SK-N-SH (cell line): ENCODE measurements around the gene PSMB1. TPM values are rescaled to one million over a fixed set of nuclear protein-coding genes. Genes with fewer than 3 reads are reported as not detected.

Source experiments
- CTCF ChIA-PET: fragments of 300-600, 350-600 bp; formaldehyde crosslinking; extraction: SDS; loops from one replicate; lab custom pipeline; 2021; lab: Yijun Ruan, JAX
- POLR2A ChIA-PET: fragments of 350-600 bp; sonication (Branson Sonifier 250); formaldehyde crosslinking; extraction: SDS; loops from one replicate; lab custom pipeline; 2020; ENCODE audit warnings: antibody characterized with exemption, inconsistent platforms; lab: Yijun Ruan, JAX
- DNase-seq: peaks from one replicate; pipeline ENCODE4 v3.0.0; 2012
- H2AFZ ChIP-seq: fragments of 200-600 bp; sonication (generic); 2 replicates; pipeline ENCODE4 v1.8.1; 2016; ENCODE audit warnings: antibody characterized with exemption, mild to moderate bottlenecking, low read depth
- H3F3A ChIP-seq: fragments of 200-600 bp; sonication (generic); replicated peaks from 2 replicates; pipeline ENCODE3; 2016; ENCODE audit warnings: antibody characterized with exemption, mild to moderate bottlenecking; ENCODE audit not compliant: insufficient read depth
- H3K27ac ChIP-seq, 2 experiments: fragments of 200-500 bp in 1 of 2; fragments of 200-600 bp in 1 of 2; sonication (Bioruptor generic) in 1 of 2; sonication (generic), shearing (Covaris generic) in 1 of 2; 2 replicates each; pipeline versions ENCODE4 v1.5.1 to v1.6.1; 2014 to 2016; ENCODE audit warnings: low read depth in 2 of 2, inconsistent platforms in 1 of 2, low read length in 1 of 2, mild to moderate bottlenecking in 1 of 2, mixed read lengths in 1 of 2
- H3K27me3 ChIP-seq: fragments of 200-600 bp; sonication (generic), shearing (Covaris generic); 2 replicates; pipeline ENCODE4 v1.6.1; 2016; ENCODE audit warnings: mixed run types; ENCODE audit not compliant: insufficient read depth
- H3K36me3 ChIP-seq, 2 experiments: fragments of 200-500 bp in 1 of 2; fragments of 200-600 bp in 1 of 2; sonication (Bioruptor generic) in 1 of 2; sonication (generic) in 1 of 2; replicated peaks in 1 of 2; 2 replicates each; pipeline versions ENCODE3 to v1.5.1; 2014 to 2016; ENCODE audit warnings: low read length in 1 of 2, mild to moderate bottlenecking in 1 of 2; ENCODE audit not compliant: insufficient read depth in 2 of 2, control insufficient read depth in 1 of 2
- H3K4me1 ChIP-seq, 2 experiments: fragments of 200-500 bp in 1 of 2; fragments of 200-600 bp in 1 of 2; sonication (Bioruptor generic) in 1 of 2; sonication (generic), shearing (Covaris generic) in 1 of 2; 2 replicates each; pipeline versions ENCODE4 v1.5.1 to v1.6.1; 2014 to 2016; ENCODE audit warnings: low read depth in 1 of 2, low read length in 1 of 2, mixed run types in 1 of 2; ENCODE audit not compliant: insufficient read depth in 2 of 2, control insufficient read depth in 1 of 2
- H3K4me2 ChIP-seq: fragments of 200-600 bp; sonication (generic), shearing (Covaris generic); 2 replicates; pipeline ENCODE4 v1.6.1; 2017; ENCODE audit warnings: mixed run types
- H3K4me3 ChIP-seq, 2 experiments: fragments of 200-500 bp in 1 of 2; fragments of 200-600 bp in 1 of 2; sonication (Bioruptor generic) in 1 of 2; sonication (generic), shearing (Covaris generic) in 1 of 2; 2 replicates each; pipeline versions ENCODE4 v1.5.1 to v1.8.1; 2014 to 2016; ENCODE audit warnings: low read depth in 2 of 2, inconsistent platforms in 1 of 2, low read length in 1 of 2, mild to moderate bottlenecking in 1 of 2, mixed read lengths in 1 of 2, moderate library complexity in 1 of 2
- H3K79me2 ChIP-seq: fragments of 200-600 bp; sonication (generic); 2 replicates; pipeline ENCODE4 v1.8.1; 2017; ENCODE audit warnings: mild to moderate bottlenecking; ENCODE audit not compliant: insufficient read depth
- H3K9ac ChIP-seq: fragments of 200-600 bp; sonication (generic); 2 replicates; pipeline ENCODE4 v1.6.1; 2017; ENCODE audit warnings: mixed run types
- H3K9me2 ChIP-seq: fragments of 200-600 bp; sonication (generic); 2 replicates; pipeline ENCODE4 v1.6.1; 2017; ENCODE audit warnings: mixed run types
- H3K9me3 ChIP-seq: fragments of 200-600 bp; sonication (generic); 2 replicates; pipeline ENCODE4 v1.6.1; 2017; ENCODE audit warnings: mixed run types, mild to moderate bottlenecking, moderate library complexity
- H4K20me1 ChIP-seq: fragments of 200-600 bp; sonication (generic); 2 replicates; pipeline ENCODE4 v1.6.1; 2017; ENCODE audit warnings: mild to moderate bottlenecking, mixed run types; ENCODE audit not compliant: insufficient read depth
- CTCF ChIP-seq: fragments of 200-600 bp; sonication (generic); IDR thresholded peaks from 2 replicates; pipeline ENCODE4 v1.6.1; 2017; ENCODE audit warnings: antibody characterized with exemption, mild to moderate bottlenecking, moderate library complexity
- ELF1 ChIP-seq: IDR thresholded peaks from 2 replicates; pipeline ENCODE4 v1.4.0; 2012
- EZH2phosphoT487 ChIP-seq: fragments of 200-600 bp; sonication (generic); IDR thresholded peaks from 2 replicates; pipeline ENCODE4 v1.6.1; 2017; ENCODE audit warnings: low read depth, mixed run types, mild to moderate bottlenecking, antibody characterized with exemption, moderate library complexity, borderline replicate concordance
- FOXJ3 ChIP-seq: sonication (generic); formaldehyde crosslinking; IDR thresholded peaks from 2 replicates; pipeline ENCODE4 v1.5.1; 2020; ENCODE audit warnings: mild to moderate bottlenecking, missing genetic modification reagents
- FOXM1 ChIP-seq: IDR thresholded peaks from 2 replicates; pipeline ENCODE4 v1.4.0; 2012; ENCODE audit warnings: low read depth, mild to moderate bottlenecking
- GABPA ChIP-seq: IDR thresholded peaks from 2 replicates; pipeline ENCODE4 v1.4.0; 2012; ENCODE audit warnings: low read depth, mild to moderate bottlenecking
- MXI1 ChIP-seq: IDR thresholded peaks from 2 replicates; pipeline ENCODE4 v1.6.1; 2012; ENCODE audit warnings: mild to moderate bottlenecking, low read depth, low read length, improper control_type of control experiment
- NFIC ChIP-seq: IDR thresholded peaks from 2 replicates; pipeline ENCODE4 v1.4.0; 2012; ENCODE audit warnings: borderline replicate concordance
- NRF1 ChIP-seq: IDR thresholded peaks from 2 replicates; pipeline ENCODE4 v1.6.1; 2012; ENCODE audit warnings: low read depth, mild to moderate bottlenecking, low read length
- POLR2AphosphoS5 ChIP-seq: IDR thresholded peaks from 2 replicates; pipeline ENCODE4 v1.6.1; 2012; ENCODE audit warnings: low read depth, low read length
- REST ChIP-seq: IDR thresholded peaks from 2 replicates; pipeline ENCODE4 v1.6.1; 2012; ENCODE audit warnings: mild to moderate bottlenecking, low read depth, low read length, moderate library complexity
- RXRA ChIP-seq: IDR thresholded peaks from 2 replicates; pipeline ENCODE4 v1.4.0; 2012; ENCODE audit warnings: low read depth, mild to moderate bottlenecking, borderline replicate concordance
- SIN3A ChIP-seq: IDR thresholded peaks from 2 replicates; pipeline ENCODE4 v1.6.1; 2012; ENCODE audit warnings: low read depth, mild to moderate bottlenecking, low read length, moderate library complexity, borderline replicate concordance
- TAF1 ChIP-seq: IDR thresholded peaks from 2 replicates; pipeline ENCODE4 v1.6.1; 2012; ENCODE audit warnings: low read depth, mild to moderate bottlenecking, low read length, moderate library complexity, borderline replicate concordance
- TCF12 ChIP-seq: IDR thresholded peaks from 2 replicates; pipeline ENCODE4 v1.4.0; 2012
- TEAD4 ChIP-seq: IDR thresholded peaks from 2 replicates; pipeline ENCODE4 v1.4.0; 2012; ENCODE audit warnings: mild to moderate bottlenecking, borderline replicate concordance; ENCODE audit not compliant: insufficient read depth
- WGBS: methylation state at CpG from one replicate; pipeline ENCODE4 v1.1.6; 2017; ENCODE audit warnings: low lambda C conversion rate; 5-methylcytosine and 5-hydroxymethylcytosine counted together
- polyA plus RNA-seq, 3 experiments: library from polyadenylated mRNA; depleted of rRNA; stranded (reverse); fragments of >200 nt; gene quantifications; 2 replicates each; pipeline ENCODE4 v1.2.3, GENCODE V29; 2012

The PSMB1 gene
- polyA plus RNA-seq, 1 of the 3 experiments (the other 2 are of a cell fraction) = 588 TPM

GRCh38 chr6:170545405-170545804 is 7.7 kb downstream of the PSMB1 start:
- H3K9me3 ChIP-seq = no peaks in the 10 kb centered on the region
- no peak overlapping the region for H3K9ac ChIP-seq
- peaks cover 75% of the 10 kb centered on the region for H4K20me1 ChIP-seq
- ChIA-PET POLR2A (no interaction called here), CTCF (interaction anchor here (2.2 kb wide), 1 partner anchor 16 kb away, joined by 6 read pairs; no protein-coding TSS in a partner anchor)
- TF ChIP-seq EZH2phosphoT487 (no peak), ELF1 (no peak), SIN3A (no peak), POLR2AphosphoS5 (no peak), REST (no peak), RXRA (no peak), GABPA (no peak), NFIC (no peak), FOXM1 (no peak), TAF1 (no peak), CTCF (no peak), MXI1 (no peak), FOXJ3 (CRISPR knock-in tag) (no peak), TEAD4 (no peak), NRF1 (no peak), TCF12 (no peak)
- peaks cover 100% of the 10 kb centered on the region for H3K79me2 ChIP-seq
- 55% methylated on average over 2 of the region's 2 CpGs for WGBS
- H3K27me3 ChIP-seq = no peaks in the 10 kb centered on the region
- H3K9me2 ChIP-seq = no peaks in the 10 kb centered on the region
- peaks cover 92 to 95% of the 10 kb centered on the region in 2 experiments for H3K36me3 ChIP-seq
- H3K4me2 ChIP-seq = no peak overlapping the region
- no peak overlapping the region for H2AFZ ChIP-seq
- DNase-seq = no peak
- H3F3A ChIP-seq = peaks cover 10% of the 10 kb centered on the region
- H3K4me3 ChIP-seq = no peak overlapping the region
- H3K4me1 ChIP-seq = no peaks in the 10 kb centered on the region; a peak in 1 of 4 replicates
- no peak overlapping the region for H3K27ac ChIP-seq
